ENCODE measurements around the gene MAOB. TPM values are rescaled to one million over a fixed set of nuclear protein-coding genes. Genes with fewer than 3 reads are reported as not detected.

MAOB gene
- total and polyA plus RNA-seq, 2 donors (not counting 1 experiment from before 2014, with no cell fraction given): 3.8 to 4.6 TPM

GRCh38 chrX:43716696-43717095 is 165.6 kb downstream of the MAOB start:
- Histone ChIP-seq H3K79me2 (ENCODE audit: control insufficient read depth, insufficient read depth, low read length) (no peaks in the 10 kb centered on the region), H3K4me1 (ENCODE audit: control insufficient read depth, extremely low read depth, insufficient read depth, low read length) (no peaks in the 10 kb centered on the region), H3K27ac (ENCODE audit: insufficient read depth, low read length) (no peak overlapping the region), H3K27me3 (ENCODE audit: control insufficient read depth, insufficient read depth, low read length) (peaks cover 3% of the 10 kb centered on the region), H3K9ac (ENCODE audit: insufficient read depth, low read length) (no peak overlapping the region), H3K4me3 (replicated peaks in 1 of 4; ENCODE audit: control extremely low read depth in 1 of 4, insufficient read depth in 1 of 4, low read depth in 3 of 4, low read length in 4 of 4) (no peak overlapping the region), H3K36me3 (ENCODE audit: control insufficient read depth, insufficient read depth, low read length) (no peaks in the 10 kb centered on the region), H3K9me3 (ENCODE audit: control insufficient read depth, insufficient read depth, low read depth, low read length) (no peaks in the 10 kb centered on the region), H2AFZ (ENCODE audit: low read length) (no peak overlapping the region), H4K20me1 (ENCODE audit: control insufficient read depth, extremely low read depth, insufficient read depth, low read length) (no peaks in the 10 kb centered on the region), H3K4me2 (ENCODE audit: extremely low read depth, insufficient read depth, low read length) (no peak overlapping the region)
- TF ChIP-seq EZH2 (IDR thresholded peaks at IDR 0.05; ENCODE audit: low read length, missing control alignments) (no peak), CTCF (conservative IDR thresholded peaks at IDR 0.05 in 1 of 2, IDR thresholded peaks at IDR 0.05 in 1 of 2; ENCODE audit: low read depth in 1 of 2, low read length in 2 of 2) (no peak)
- DNase-seq (ENCODE audit: low read depth in 2 of 2): no peak

Other genes with a start within 250 kb of the MAOB start
- 17.7 and 27.6 TPM in 2 replicates for gene MAOA, start 226.2 kb downstream of the MAOB start, total RNA-seq
- 8.1 and 12.8 TPM in 2 replicates for gene MAOA, start 226.2 kb downstream of the MAOB start, polyA plus RNA-seq
- gene NDP, start 90.9 kb upstream of the MAOB start, total RNA-seq: 1.3 and 5.3 TPM in 2 replicates
- gene NDP, start 90.9 kb upstream of the MAOB start, polyA plus RNA-seq: 0.79 and 1.6 TPM in 2 replicates

All from fibroblast of lung (primary cell).